HepG2 (cell line): ENCODE measurements around the gene ZCCHC7. TPM values are rescaled to one million over a fixed set of nuclear protein-coding genes. Genes with fewer than 3 reads are reported as not detected.
A peak's percentile ranks its signal among the peaks of the same experiment; 100 is the strongest.

Source experiments
- ATAC-seq: fragments of 200-7000 bp; cut with Tn5 transposase; 3 replicates; pipeline ENCODE4 v1.9.1; 2020; ENCODE audit warnings: mild to moderate bottlenecking, moderate library complexity
- BruUV-seq: library from RNA; stranded (reverse); fragments of 400-500 nt; replicated peaks from 2 replicates; lab custom pipeline; 2021; lab: Mats Ljungman, UMichigan
- CTCF ChIA-PET: fragments of 300-600 bp; formaldehyde crosslinking; extraction: SDS; loops from one replicate; lab custom pipeline; 2021; ENCODE audit warnings: low total read pairs, inconsistent platforms, low intra/inter-chr PET ratio; lab: Yijun Ruan, JAX
- POLR2A ChIA-PET: fragments of 350-600 bp; sonication (Branson Sonifier 250); formaldehyde crosslinking; loops from one replicate; lab custom pipeline; 2020; ENCODE audit warnings: antibody characterized with exemption, inconsistent platforms; lab: Yijun Ruan, JAX
- DNase-seq: peaks from one replicate; pipeline ENCODE4 v3.0.0-alpha.2; 2015; ENCODE audit warnings: low spot score
- FAIRE-seq: peaks from 3 replicates; lab custom pipeline; 2011; peaks lifted over from hg19 to GRCh38; lab: Jason Lieb, UNC
- H2AFZ ChIP-seq: one replicate; pipeline ENCODE4 v1.6.1; 2011; ENCODE audit warnings: low read length, inconsistent platforms
- H3K27ac ChIP-seq: fragments of 300-600 bp; 3 replicates; pipeline ENCODE4 v1.8.0; 2011; ENCODE audit warnings: mixed run types, mild to moderate bottlenecking, mixed read lengths, low read length, inconsistent platforms; ENCODE audit not compliant: insufficient read depth; ENCODE audit errors: extremely low read length
- H3K27me3 ChIP-seq, 2 experiments: fragments of 200-600 bp in 1 of 2; 2 replicates in 1 of 2; 3 replicates in 1 of 2; pipeline versions ENCODE4 v1.6.0 to v1.8.0; 2011; ENCODE audit warnings: low read length in 2 of 2, mild to moderate bottlenecking in 2 of 2, moderate library complexity in 2 of 2, inconsistent platforms in 1 of 2; ENCODE audit not compliant: insufficient read depth in 2 of 2, control insufficient read depth in 1 of 2
- H3K36me3 ChIP-seq, 2 experiments: fragments of 200-600 bp in 1 of 2; replicated peaks in 1 of 2; 2 replicates in 1 of 2; 3 replicates in 1 of 2; pipeline versions ENCODE4 v1.5.1 to v1.8.0; 2011; ENCODE audit warnings: low read length in 2 of 2, inconsistent platforms in 1 of 2; ENCODE audit not compliant: insufficient read depth in 2 of 2, control insufficient read depth in 1 of 2
- H3K4me1 ChIP-seq: 2 replicates; pipeline ENCODE4 v1.5.1; 2012; ENCODE audit warnings: low read length, inconsistent platforms; ENCODE audit not compliant: insufficient read depth
- H3K4me2 ChIP-seq: 2 replicates; pipeline ENCODE4 v1.6.0; 2011; ENCODE audit warnings: low read depth, low read length, inconsistent platforms
- H3K4me3 ChIP-seq, 3 experiments: fragments of 200-600 bp in 1 of 3; sonication (generic), shearing (Covaris generic) in 1 of 3; replicated peaks in 1 of 3; 2 replicates each; pipeline ENCODE4 v1.5.1; 2011 to 2016; ENCODE audit warnings: low read length in 3 of 3, inconsistent platforms in 2 of 3, low read depth in 2 of 3, mild to moderate bottlenecking in 2 of 3, control low read depth in 1 of 3, mixed read lengths in 1 of 3; ENCODE audit not compliant: insufficient read depth in 1 of 3
- H3K79me2 ChIP-seq: one replicate; pipeline ENCODE4 v1.6.1; 2011; ENCODE audit warnings: low read length, inconsistent platforms; ENCODE audit not compliant: insufficient read depth
- H3K9ac ChIP-seq: 2 replicates; pipeline ENCODE4 v1.6.0; 2011; ENCODE audit warnings: mild to moderate bottlenecking, low read depth, low read length, inconsistent platforms; ENCODE audit not compliant: insufficient read depth
- H3K9me3 ChIP-seq: 2 replicates; pipeline ENCODE4 v1.5.1; 2012; ENCODE audit warnings: mild to moderate bottlenecking, low read length
- H4K20me1 ChIP-seq: 2 replicates; pipeline ENCODE4 v1.6.0; 2011; ENCODE audit warnings: inconsistent platforms, mild to moderate bottlenecking, low read length, moderate library complexity; ENCODE audit not compliant: insufficient read depth
- BRD4 ChIP-seq: sonication (generic); formaldehyde crosslinking; IDR thresholded peaks from 2 replicates; pipeline ENCODE4 v1.4.0; 2020; ENCODE audit warnings: missing genetic modification reagents
- CREM ChIP-seq, 2 experiments: sonication (generic) in 1 of 2; formaldehyde crosslinking in 1 of 2; IDR thresholded peaks; 2 replicates each; pipeline versions ENCODE4 v1.4.0 to v1.6.1; 2016 to 2020; ENCODE audit warnings: antibody characterized with exemption in 1 of 2, mild to moderate bottlenecking in 1 of 2, missing genetic modification reagents in 1 of 2
- GTF3A ChIP-seq: sonication (generic); formaldehyde crosslinking; conservative IDR thresholded peaks from 2 replicates; pipeline ENCODE4 v1.4.0; 2020; ENCODE audit warnings: mild to moderate bottlenecking, missing genetic modification reagents
- MAFF ChIP-seq: IDR thresholded peaks from 2 replicates; pipeline ENCODE4 v1.6.1; 2011; ENCODE audit warnings: low read depth, low read length, improper control_type of control experiment
- MAFK ChIP-seq, 2 experiments: IDR thresholded peaks in 1 of 2; conservative IDR thresholded peaks in 1 of 2; 2 replicates each; pipeline ENCODE4 v1.6.1; 2011; ENCODE audit warnings: improper control_type of control experiment in 2 of 2, low read length in 2 of 2
- PRDM4 ChIP-seq: sonication (generic); formaldehyde crosslinking; IDR thresholded peaks from 2 replicates; pipeline ENCODE4 v1.9.0; 2021; ENCODE audit warnings: missing genetic modification reagents, borderline replicate concordance
- SMAD9 ChIP-seq: sonication (generic); formaldehyde crosslinking; IDR thresholded peaks from 2 replicates; pipeline ENCODE4 v1.5.1; 2020; ENCODE audit warnings: mild to moderate bottlenecking, missing genetic modification reagents
- TERF1 ChIP-seq: sonication (generic); formaldehyde crosslinking; IDR thresholded peaks from 2 replicates; pipeline ENCODE4 v1.8.0; 2022; ENCODE audit warnings: mild to moderate bottlenecking, missing genetic modification reagents, moderate library complexity
- U2AF1 ChIP-seq: fragments of 200-400 bp; formaldehyde crosslinking; optimal IDR thresholded peaks from 2 replicates; pipeline ENCODE3; 2017; ENCODE audit warnings: mild to moderate bottlenecking, low read depth, low read length
- ZEB1 ChIP-seq: IDR thresholded peaks from 2 replicates; pipeline ENCODE4 v1.6.1; 2012; ENCODE audit warnings: mild to moderate bottlenecking, low read depth, inconsistent platforms; ENCODE audit not compliant: insufficient replicate concordance
- WGBS: methylation state at CpG from one replicate; pipeline ENCODE4 v1.1.6; 2017; ENCODE audit warnings: low lambda C conversion rate; 5-methylcytosine and 5-hydroxymethylcytosine counted together
- in situ Hi-C: cut with HindIII; loops from 2 replicates; pipeline ENCODE4 v1.10.0; 2017; ENCODE audit warnings: low pct_unique_long_range_greater_than_20kb; ENCODE audit not compliant: extremely low pct_ligation_motif_present
- intact Hi-C: fragments of 100-400 bp; cut with micrococcal nuclease; formaldehyde crosslinking; loops from one replicate; pipeline ENCODE4 v1.10.0; 2022; ENCODE audit not compliant: unreplicated experiment
- polyA plus RNA-seq, 8 experiments: library from polyadenylated mRNA; depleted of rRNA in 3 of 8; stranded (reverse) in 7 of 8; unstranded in 1 of 8; fragments of >200 nt; fragmentation: Illumina TruSeq in 4 of 8; extraction: Trizol in 4 of 8; gene quantifications; 2 replicates each; pipeline versions ENCODE4 v1.2.1 to v1.2.3, GENCODE V29; 2011 to 2016; ENCODE audit warnings: low read depth in 4 of 8, missing spikeins in 1 of 8, mixed read lengths in 1 of 8; ENCODE audit not compliant: insufficient read depth in 1 of 8
- total RNA-seq, 5 experiments: library from RNA; depleted of rRNA; stranded (reverse); fragments of >200 nt; fragmentation: Illumina TruSeq; extraction: Trizol; gene quantifications; 2 replicates each; pipeline ENCODE4 v1.2.3, GENCODE V29; 2016; ENCODE audit warnings: low read depth in 1 of 5

ZCCHC7 gene
- total and polyA plus RNA-seq, 2 of the 13 experiments (the other 11 are each of a cell fraction or from before 2014, with no cell fraction given): 13.6 to 19.3 TPM

GRCh38 chr9:37327553-37327952 is 207.2 kb downstream of the ZCCHC7 start:
- DNase-seq: no peak
- Histone ChIP-seq H3K79me2 (no peaks in the 10 kb centered on the region), H3K36me3 (no peaks in the 10 kb centered on the region)
- intact Hi-C loops: no loop called here
- BruUV-seq: no TSS peak
- 96% methylated on average over 4 of the region's 4 CpGs for WGBS
- no peak for FAIRE-seq
- CTCF ChIA-PET: no interaction called here
- no peak for TF ChIP-seq PRDM4
- TF ChIP-seq, all 625 proteins: peak for 0
- no peak for ATAC-seq
- Histone ChIP-seq H3K27me3 (no peaks in the 10 kb centered on the region), H3K9ac (no peak overlapping the region), H3K4me2 (no peak overlapping the region), H3K27ac (no peak overlapping the region), H4K20me1 (no peaks in the 10 kb centered on the region), H2AFZ (no peak overlapping the region), H3K4me3 (no peak overlapping the region), H3K9me3 (no peaks in the 10 kb centered on the region), H3K4me1 (no peaks in the 10 kb centered on the region)
- POLR2A ChIA-PET: no interaction called here
- in situ Hi-C loops: no loop called here

GRCh38 chr9:37328556-37329227 is 208.3 kb downstream of the ZCCHC7 start:
- H3K27ac ChIP-seq: no peak overlapping the region
- no peak overlapping the region for H3K9ac ChIP-seq
- intact Hi-C loops: loop anchor here (1.0 kb wide), 1 partner anchor 332 kb away; no protein-coding TSS in a partner anchor
- ChIA-PET POLR2A (no interaction called here), CTCF (no interaction called here)
- in situ Hi-C loops: no loop called here
- BruUV-seq: no TSS peak
- H3K79me2 ChIP-seq: no peaks in the 10 kb centered on the region
- no peak overlapping the region for H3K4me2 ChIP-seq
- TF ChIP-seq BRD4 (CRISPR knock-in tag) (no peak), ZEB1 (no peak), MAFF (peak; percentile 50; the same call in 1 of the 2 replicates), GTF3A (CRISPR knock-in tag) (no peak), CREM (IDR thresholded peaks at IDR 0.05) (no peak), CREM (CRISPR knock-in tag; IDR thresholded peaks at IDR 0.05) (no peak), TERF1 (no peak), MAFK (conservative IDR thresholded peaks at IDR 0.05 in 1 of 2, IDR thresholded peaks at IDR 0.05 in 1 of 2; ENCODE audit: low read length in 2 of 2) (peak; percentile 39 to 74; a peak in 3 of 4 replicates), SMAD9 (no peak), U2AF1 (no peak)
- ATAC-seq (no peak), DNase-seq (no peak), FAIRE-seq (no peak)
- no peaks in the 10 kb centered on the region for H4K20me1 ChIP-seq
- H3K36me3 ChIP-seq: no peaks in the 10 kb centered on the region
- no peaks in the 10 kb centered on the region for H3K4me1 ChIP-seq
- H3K9me3 ChIP-seq: no peaks in the 10 kb centered on the region
- H3K4me3 ChIP-seq: no peak overlapping the region
- H2AFZ ChIP-seq: no peak overlapping the region
- no peaks in the 10 kb centered on the region for H3K27me3 ChIP-seq
